CD4-positive, alpha-beta memory T cell (primary cell): Measurements from ENCODE around the gene ADCY1. TPM values are rescaled to one million over a fixed set of nuclear protein-coding genes. Genes with fewer than 3 reads are reported as not detected.
"Not testable (repeated sequence)": the region's sequence is repeated elsewhere in the genome, so short reads cannot be mapped to it uniquely, and the experiment has no call there.

Source experiments
- CTCF ChIA-PET: fragments of 350-600 bp; sonication (Branson Sonifier 250); formaldehyde crosslinking; loops from one replicate; lab custom pipeline; 2021; ENCODE audit warnings: inconsistent platforms; ENCODE audit not compliant: partially characterized antibody; lab: Charles Lee
- POLR2A ChIA-PET: fragments of 350-600 bp; sonication (Branson Sonifier 250); formaldehyde crosslinking; loops from one replicate; lab custom pipeline; 2021; ENCODE audit not compliant: partially characterized antibody; lab: Charles Lee
- DNase-seq, 5 donors: peaks; one replicate each; pipeline versions ENCODE4 v3.0.0 to v3.0.0-alpha.2; 2020 to 2022; ENCODE audit warnings: mixed read lengths in 1 of 5
- H3K27ac ChIP-seq: one replicate; pipeline ENCODE4 v1.7.0; 2013; ENCODE audit warnings: low read depth, low read length
- H3K27me3 ChIP-seq: 2 replicates; pipeline ENCODE4 v1.7.0; 2013; ENCODE audit warnings: mild to moderate bottlenecking, low read length, moderate library complexity; ENCODE audit not compliant: insufficient read depth
- H3K36me3 ChIP-seq: 2 replicates; pipeline ENCODE4 v1.7.0; 2013; ENCODE audit warnings: mild to moderate bottlenecking, low read length, moderate library complexity; ENCODE audit not compliant: insufficient read depth
- H3K4me1 ChIP-seq: 2 replicates; pipeline ENCODE4 v1.7.0; 2013; ENCODE audit warnings: mild to moderate bottlenecking, low read length, moderate library complexity; ENCODE audit not compliant: insufficient read depth
- H3K4me3 ChIP-seq, 2 donors: one replicate each; pipeline ENCODE4 v1.7.0; 2013; ENCODE audit warnings: low read length in 2 of 2, mild to moderate bottlenecking in 1 of 2
- H3K9me3 ChIP-seq, 2 donors: one replicate each; pipeline ENCODE4 v1.7.0; 2013; ENCODE audit warnings: low read length in 2 of 2, control low read depth in 1 of 2; ENCODE audit not compliant: control insufficient read depth in 1 of 2
- H3K27ac Mint-ChIP-seq, 7 donors: one replicate each; pipeline ENCODE4 v1.8.0; 2020 to 2021; ENCODE audit warnings: mixed read lengths in 7 of 7, mild to moderate bottlenecking in 6 of 7, inconsistent platforms in 3 of 7, moderate library complexity in 3 of 7
- H3K27me3 Mint-ChIP-seq, 2 donors: one replicate each; pipeline ENCODE4 v1.8.0; 2020 to 2021; ENCODE audit warnings: mixed read lengths in 2 of 2
- H3K36me3 Mint-ChIP-seq, 2 donors: one replicate each; pipeline ENCODE4 v1.8.0; 2020 to 2021; ENCODE audit warnings: mixed read lengths in 2 of 2, inconsistent platforms in 1 of 2, mild to moderate bottlenecking in 1 of 2
- H3K4me1 Mint-ChIP-seq, 4 donors: one replicate each; pipeline ENCODE4 v1.8.0; 2020 to 2021; ENCODE audit warnings: mixed read lengths in 4 of 4, mild to moderate bottlenecking in 1 of 4
- H3K4me3 Mint-ChIP-seq, 8 donors: one replicate each; pipeline ENCODE4 v1.8.0; 2020 to 2021; ENCODE audit warnings: mixed read lengths in 8 of 8, mild to moderate bottlenecking in 7 of 8, moderate library complexity in 6 of 8, inconsistent platforms in 3 of 8
- H3K9me3 Mint-ChIP-seq, 8 donors: one replicate each; pipeline ENCODE4 v1.8.0; 2020 to 2021; ENCODE audit warnings: mixed read lengths in 8 of 8, mild to moderate bottlenecking in 5 of 8, inconsistent platforms in 3 of 8, moderate library complexity in 1 of 8
- intact Hi-C: fragments of 100-400 bp; cut with micrococcal nuclease; formaldehyde crosslinking; loops from one replicate; pipeline ENCODE4 v1.15.1; 2023
- polyA plus RNA-seq, 2 donors: library from polyadenylated mRNA; unstranded; fragments of 300-500 nt; fragmentation: Illumina TruSeq; gene quantifications; one replicate each; pipeline ENCODE4 v1.2.3, GENCODE V29; 2021
- total RNA-seq, 2 experiments: library from RNA; stranded (reverse); gene quantifications; one replicate each; pipeline ENCODE4 v1.2.3, GENCODE V29; 2021

ADCY1 gene
- total and polyA plus RNA-seq, 4 experiments from 2014 or later = 0.02 TPM; not detected in 3

GRCh38 chr7:45721686-45722598 is 147.8 kb downstream of the ADCY1 start:
- H3K27ac ChIP-seq = no peak overlapping the region
- Mint-ChIP-seq H3K27ac (no peak overlapping the region), H3K36me3 (peaks cover 31 to 36% of the 10 kb centered on the region in 2 donors), H3K4me1 (peaks cover 0 to 1% (median 0%) of the 10 kb centered on the region in 4 donors), H3K4me3 (no peak overlapping the region), H3K27me3 (no peaks in the 10 kb centered on the region), H3K9me3 (peaks cover 0 to 1% (median 0%) of the 10 kb centered on the region in 8 donors)
- H3K36me3 ChIP-seq = peaks cover 10% of the 10 kb centered on the region
- intact Hi-C loops = no loop called here
- H3K4me3 ChIP-seq = no peak overlapping the region
- no peaks in the 10 kb centered on the region for H3K27me3 ChIP-seq
- DNase-seq = no peak
- no peaks in the 10 kb centered on the region for H3K9me3 ChIP-seq
- H3K4me1 ChIP-seq = no peaks in the 10 kb centered on the region
- CTCF ChIA-PET = no interaction called here
- POLR2A ChIA-PET = no interaction called here

DNA sequence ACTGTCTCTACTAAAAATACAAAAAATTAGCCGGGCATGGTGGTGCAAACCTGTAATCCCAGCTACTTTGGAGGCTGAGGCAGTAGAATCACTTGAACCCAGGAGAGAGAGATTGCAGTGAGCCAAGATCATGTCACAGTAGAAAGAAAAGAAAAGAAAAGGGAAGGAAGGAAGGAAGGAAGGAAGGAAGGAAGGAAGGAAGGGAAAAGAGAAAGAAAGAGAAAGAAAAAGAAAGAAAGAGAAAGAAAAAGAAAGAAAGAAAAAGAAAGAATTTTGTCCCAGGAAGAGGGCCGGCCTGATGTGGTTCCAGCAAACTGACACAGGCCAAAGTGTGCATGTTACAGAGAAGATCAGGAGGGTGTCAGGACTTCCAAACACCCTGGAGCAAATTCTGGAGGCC is 151.1 kb downstream of the ADCY1 start:
- H3K36me3 ChIP-seq = peaks cover 16% of the 10 kb centered on the region
- H3K27ac Mint-ChIP-seq = peak overlapping the region in 1 of 7 donors; percentile 61
- H3K4me3 Mint-ChIP-seq, H3K27ac ChIP-seq, DNase-seq, H3K27me3 Mint-ChIP-seq, H3K27me3 ChIP-seq, H3K9me3 ChIP-seq, POLR2A ChIA-PET, intact Hi-C loops, H3K9me3 Mint-ChIP-seq, H3K4me1 ChIP-seq, H3K4me3 ChIP-seq, H3K4me1 Mint-ChIP-seq, CTCF ChIA-PET: not testable (repeated sequence)
- peaks cover 39 to 46% of the 10 kb centered on the region in 2 donors for H3K36me3 Mint-ChIP-seq

DNA sequence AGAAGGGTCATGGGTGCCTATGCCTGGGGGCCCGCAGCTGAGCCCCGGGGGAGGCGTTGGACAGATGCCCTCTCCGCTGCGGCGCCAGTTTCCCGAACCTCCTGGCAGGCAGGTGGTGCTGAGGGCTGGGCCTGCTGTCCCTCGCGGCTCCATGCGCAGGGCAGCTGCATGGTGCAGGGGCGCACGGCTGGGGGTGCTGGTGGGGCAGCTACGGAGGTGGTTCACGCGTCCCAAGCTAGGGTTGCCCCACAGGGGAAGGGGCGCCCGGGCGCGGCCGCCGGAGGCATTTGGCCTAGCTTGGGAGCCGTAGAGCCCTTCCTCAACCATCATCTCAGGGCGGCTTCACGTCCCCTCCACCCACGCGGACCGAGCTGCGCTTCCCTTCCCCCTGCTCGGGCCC is 152.7 kb downstream of the ADCY1 start:
- ChIA-PET POLR2A (no interaction called here), CTCF (no interaction called here)
- no peak overlapping the region for H3K4me3 Mint-ChIP-seq
- H3K27ac Mint-ChIP-seq = no peak overlapping the region
- peaks cover 0 to 1% (median 0%) of the 10 kb centered on the region in 4 donors for H3K4me1 Mint-ChIP-seq
- Histone ChIP-seq H3K4me1 (no peaks in the 10 kb centered on the region), H3K4me3 (no peak overlapping the region), H3K36me3 (peaks cover 16% of the 10 kb centered on the region), H3K9me3 (no peaks in the 10 kb centered on the region), H3K27me3 (no peaks in the 10 kb centered on the region), H3K27ac (no peak overlapping the region)
- peaks cover 39 to 49% of the 10 kb centered on the region in 2 donors for H3K36me3 Mint-ChIP-seq
- no peaks in the 10 kb centered on the region for H3K27me3 Mint-ChIP-seq
- peak in 1 of 5 donors; percentile 30 for DNase-seq
- H3K9me3 Mint-ChIP-seq = peaks cover 0 to 1% (median 0%) of the 10 kb centered on the region in 8 donors
- intact Hi-C loops = no loop called here

GRCh38 chr7:45731692-45732443 is 157.7 kb downstream of the ADCY1 start:
- H3K27me3 Mint-ChIP-seq, H3K4me3 Mint-ChIP-seq, H3K4me1 ChIP-seq, H3K27me3 ChIP-seq, H3K9me3 Mint-ChIP-seq, H3K9me3 ChIP-seq, intact Hi-C loops, CTCF ChIA-PET, H3K27ac ChIP-seq, H3K4me1 Mint-ChIP-seq, POLR2A ChIA-PET, H3K4me3 ChIP-seq, H3K36me3 ChIP-seq, H3K27ac Mint-ChIP-seq, DNase-seq: not testable (repeated sequence)
- peaks cover 20 to 23% of the 10 kb centered on the region in 2 donors for H3K36me3 Mint-ChIP-seq

GRCh38 chr7:45738920-45739319 is 164.8 kb downstream of the ADCY1 start:
- POLR2A ChIA-PET, H3K4me3 Mint-ChIP-seq, H3K4me1 Mint-ChIP-seq, intact Hi-C loops, H3K27ac ChIP-seq, H3K36me3 ChIP-seq, H3K27me3 ChIP-seq, CTCF ChIA-PET, H3K4me1 ChIP-seq, H3K9me3 Mint-ChIP-seq, H3K27me3 Mint-ChIP-seq, H3K9me3 ChIP-seq, H3K4me3 ChIP-seq, H3K27ac Mint-ChIP-seq: not testable (repeated sequence)
- H3K36me3 Mint-ChIP-seq = peaks cover 56 to 57% of the 10 kb centered on the region in 2 donors
- DNase-seq = peak in 1 of 5 donors; percentile 11

GRCh38 chr7:45740573-45740972 is 166.4 kb downstream of the ADCY1 start:
- H3K27me3 ChIP-seq, H3K9me3 Mint-ChIP-seq, POLR2A ChIA-PET, intact Hi-C loops, CTCF ChIA-PET, H3K36me3 ChIP-seq, H3K4me3 ChIP-seq, H3K9me3 ChIP-seq, DNase-seq, H3K27ac Mint-ChIP-seq, H3K27me3 Mint-ChIP-seq, H3K27ac ChIP-seq, H3K4me1 ChIP-seq, H3K4me1 Mint-ChIP-seq, H3K4me3 Mint-ChIP-seq: not testable (repeated sequence)
- H3K36me3 Mint-ChIP-seq = peaks cover 66 to 68% of the 10 kb centered on the region in 2 donors

GRCh38 chr7:45748976-45749375 is 174.8 kb downstream of the ADCY1 start:
- H3K4me1 ChIP-seq, H3K27me3 Mint-ChIP-seq, H3K27ac ChIP-seq, DNase-seq, H3K27me3 ChIP-seq, H3K9me3 Mint-ChIP-seq, H3K4me3 Mint-ChIP-seq, H3K9me3 ChIP-seq, POLR2A ChIA-PET, H3K27ac Mint-ChIP-seq, intact Hi-C loops, CTCF ChIA-PET, H3K4me1 Mint-ChIP-seq, H3K36me3 ChIP-seq, H3K4me3 ChIP-seq: not testable (repeated sequence)
- H3K36me3 Mint-ChIP-seq = peaks cover 40% of the 10 kb centered on the region in 2 donors
